ENCODE results near the gene VNN1. TPM values are rescaled to one million over a fixed set of nuclear protein-coding genes. Genes with fewer than 3 reads are reported as not detected.
A peak's percentile ranks its signal among the peaks of the same experiment; 100 is the strongest.

Gene VNN1
- total and polyA plus RNA-seq, 4 donors, result 0.08 to 0.50 (median 0.13) TPM

DNA sequence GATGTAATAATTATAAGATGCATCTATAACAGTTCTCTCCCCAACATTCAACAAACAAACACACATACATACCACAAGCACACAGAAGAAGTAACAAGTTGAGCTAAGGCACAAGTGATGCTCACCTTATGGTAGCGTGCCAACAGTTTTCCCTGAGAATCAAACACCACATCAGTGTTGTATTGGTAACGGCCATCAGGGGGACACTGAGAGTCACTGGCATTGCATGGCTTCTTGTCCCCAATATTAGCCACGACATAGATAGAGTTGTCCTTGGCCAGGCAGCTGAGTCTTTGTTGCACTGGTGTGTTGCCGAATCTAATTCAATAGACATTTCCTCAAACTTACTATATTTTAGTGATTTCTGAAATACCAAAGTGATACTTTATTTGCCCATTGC is 14.8 kb upstream of the VNN1 start:
- WGBS (ENCODE audit: insufficient coverage), result 54% methylated on average over 2 of the region's 4 CpGs
- Histone ChIP-seq H3K4me3 (ENCODE audit: low read depth, low read length) (no peak overlapping the region), H3K36me3 (ENCODE audit: control insufficient read depth, insufficient read depth, low read length) (no peaks in the 10 kb centered on the region), H3K9me3 (ENCODE audit: control insufficient read depth, insufficient read depth, low read length) (no peaks in the 10 kb centered on the region), H3K4me1 (ENCODE audit: control insufficient read depth, insufficient read depth, low read length) (no peaks in the 10 kb centered on the region), H3K27me3 (ENCODE audit: control insufficient read depth, insufficient read depth, low read length) (no peaks in the 10 kb centered on the region), H3K27ac (ENCODE audit: low read depth, low read length) (no peak overlapping the region)
- DNase-seq (ENCODE audit: low read depth in 4 of 6, low spot score in 6 of 6), result no peak

DNA sequence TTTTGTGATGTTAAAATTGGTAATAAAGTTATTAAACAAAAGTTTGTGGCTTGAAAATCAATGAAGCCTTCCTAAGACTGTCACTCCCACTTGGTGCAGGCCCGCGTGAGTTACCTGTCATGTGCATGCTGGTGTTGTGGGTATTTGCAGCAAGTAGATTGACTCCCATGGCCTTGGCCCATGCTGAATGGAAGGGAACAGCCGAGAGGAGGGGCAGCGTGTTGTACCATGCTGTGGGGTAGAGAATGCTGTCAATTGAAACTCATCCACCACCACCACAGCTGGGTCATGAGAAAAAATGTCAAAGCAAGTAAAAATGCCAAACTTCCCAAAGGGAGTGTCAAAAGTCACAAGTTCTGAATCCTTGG is 12.7 kb upstream of the VNN1 start:
- H3K9me3 ChIP-seq (ENCODE audit: control insufficient read depth, insufficient read depth, low read length), result no peaks in the 10 kb centered on the region
- no peaks in the 10 kb centered on the region for H3K4me1 ChIP-seq (ENCODE audit: control insufficient read depth, insufficient read depth, low read length)
- H3K36me3 ChIP-seq (ENCODE audit: control insufficient read depth, insufficient read depth, low read length), result no peaks in the 10 kb centered on the region
- no peak overlapping the region for H3K27ac ChIP-seq (ENCODE audit: low read depth, low read length)
- H3K27me3 ChIP-seq (ENCODE audit: control insufficient read depth, insufficient read depth, low read length), result no peaks in the 10 kb centered on the region
- WGBS (ENCODE audit: insufficient coverage), result no CpG with 5 or more reads among the region's 4 CpGs
- H3K4me3 ChIP-seq (ENCODE audit: low read depth, low read length), result no peak overlapping the region
- no peak for DNase-seq (ENCODE audit: low read depth in 4 of 6, low spot score in 6 of 6)

DNA sequence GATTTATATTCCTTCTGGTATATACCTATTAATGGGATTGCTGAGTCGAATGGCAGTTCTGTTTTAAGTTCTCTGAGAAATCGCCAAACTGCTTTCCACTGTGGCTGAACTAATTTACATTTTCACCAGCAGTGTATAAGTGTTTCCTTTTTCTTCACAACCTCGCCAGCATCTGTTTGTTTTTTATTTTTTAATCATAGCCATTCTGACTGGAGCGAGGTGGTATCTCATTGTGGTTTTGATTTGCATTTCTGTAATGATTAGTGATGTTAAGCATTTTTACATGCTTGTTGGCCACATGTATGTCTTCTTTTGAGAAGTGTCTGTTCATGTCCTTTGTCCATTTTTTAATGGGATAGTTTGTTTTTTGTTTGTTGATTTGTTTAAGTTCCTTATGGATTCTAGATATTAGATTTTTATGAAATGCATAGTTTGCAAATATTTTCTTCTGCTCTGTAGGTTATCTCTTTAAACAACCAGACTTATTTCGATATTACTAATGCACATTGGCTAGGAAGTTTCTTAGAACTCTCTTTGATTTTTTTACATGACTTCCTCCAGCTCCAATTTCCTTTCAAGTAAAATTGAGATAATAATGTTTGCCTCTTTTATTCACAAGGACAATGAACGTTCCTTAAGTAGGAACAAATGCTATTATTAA is 12.2 kb upstream of the VNN1 start:
- WGBS (ENCODE audit: insufficient coverage), result 83% methylated on average over 1 of the region's 6 CpGs
- H3K4me1 ChIP-seq (ENCODE audit: control insufficient read depth, insufficient read depth, low read length), result no peaks in the 10 kb centered on the region
- H3K27ac ChIP-seq (ENCODE audit: low read depth, low read length), result no peak overlapping the region
- no peak overlapping the region for H3K4me3 ChIP-seq (ENCODE audit: low read depth, low read length)
- no peaks in the 10 kb centered on the region for H3K9me3 ChIP-seq (ENCODE audit: control insufficient read depth, insufficient read depth, low read length)
- H3K36me3 ChIP-seq (ENCODE audit: control insufficient read depth, insufficient read depth, low read length), result no peaks in the 10 kb centered on the region
- H3K27me3 ChIP-seq (ENCODE audit: control insufficient read depth, insufficient read depth, low read length), result no peaks in the 10 kb centered on the region
- DNase-seq (ENCODE audit: low read depth in 4 of 6, low spot score in 6 of 6), result no peak

DNA sequence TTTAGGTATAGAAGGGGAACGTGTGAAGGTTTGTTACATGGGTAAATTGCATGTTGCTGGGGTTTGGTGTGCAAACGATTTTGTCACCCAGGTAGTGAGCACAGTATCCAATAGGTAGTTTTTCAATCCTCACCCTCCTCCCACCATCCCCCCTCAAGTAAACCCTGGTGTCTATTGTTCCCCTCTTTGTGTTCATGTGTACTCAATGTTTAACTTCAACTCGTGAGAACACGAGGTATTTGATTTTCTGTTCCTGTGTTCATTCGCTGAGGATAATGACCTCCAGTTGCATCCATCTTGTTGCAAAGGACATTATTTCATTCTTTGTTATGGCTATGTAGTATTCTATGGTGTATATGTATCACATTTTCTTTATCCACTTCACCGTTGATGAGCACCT is 11.6 kb upstream of the VNN1 start:
- no peaks in the 10 kb centered on the region for H3K9me3 ChIP-seq (ENCODE audit: control insufficient read depth, insufficient read depth, low read length)
- H3K27me3 ChIP-seq (ENCODE audit: control insufficient read depth, insufficient read depth, low read length), result no peaks in the 10 kb centered on the region
- H3K4me1 ChIP-seq (ENCODE audit: control insufficient read depth, insufficient read depth, low read length), result no peaks in the 10 kb centered on the region
- no peak for DNase-seq (ENCODE audit: low read depth in 4 of 6, low spot score in 6 of 6)
- no CpG with 5 or more reads among the region's 6 CpGs for WGBS (ENCODE audit: insufficient coverage)
- no peaks in the 10 kb centered on the region for H3K36me3 ChIP-seq (ENCODE audit: control insufficient read depth, insufficient read depth, low read length)
- H3K27ac ChIP-seq (ENCODE audit: low read depth, low read length), result no peak overlapping the region
- H3K4me3 ChIP-seq (ENCODE audit: low read depth, low read length), result no peak overlapping the region

DNA sequence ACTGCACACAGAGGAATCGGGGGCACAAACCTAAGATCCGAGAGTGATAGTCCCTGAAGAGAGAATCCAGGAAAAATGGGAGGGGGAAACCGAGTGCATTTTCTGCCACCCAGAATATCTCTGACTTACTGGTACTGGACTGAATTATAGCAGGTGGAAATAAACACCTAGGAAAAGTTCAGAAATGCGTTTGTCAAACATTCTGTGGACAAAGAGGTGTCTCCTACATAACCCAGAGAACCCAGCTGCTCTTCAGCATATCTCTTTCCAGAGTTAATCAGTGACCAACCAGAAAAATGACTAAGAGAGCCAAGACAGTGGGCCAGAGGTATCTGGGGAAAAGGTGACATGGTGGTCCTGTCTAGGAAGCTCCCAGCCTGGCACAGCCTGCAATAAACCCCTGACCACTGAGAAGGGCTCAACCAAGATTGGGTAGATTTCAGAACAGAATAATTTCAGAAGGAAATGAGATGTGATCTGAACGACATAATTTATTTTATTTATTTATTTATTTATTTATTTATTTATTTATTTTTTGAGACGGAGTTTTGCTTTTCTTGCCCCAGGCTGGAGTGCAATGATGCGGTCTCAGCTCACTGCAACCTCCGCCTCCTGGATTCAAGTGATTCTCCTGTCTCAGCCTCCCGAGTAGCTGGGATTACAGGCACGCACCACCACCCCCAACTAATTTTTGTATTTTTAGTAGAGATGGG is 6.0 kb upstream of the VNN1 start:
- Histone ChIP-seq H3K4me1 (ENCODE audit: control insufficient read depth, insufficient read depth, low read length) (no peaks in the 10 kb centered on the region), H3K9me3 (ENCODE audit: control insufficient read depth, insufficient read depth, low read length) (no peaks in the 10 kb centered on the region), H3K27ac (ENCODE audit: low read depth, low read length) (no peak overlapping the region), H3K4me3 (ENCODE audit: low read depth, low read length) (no peak overlapping the region), H3K36me3 (ENCODE audit: control insufficient read depth, insufficient read depth, low read length) (no peaks in the 10 kb centered on the region), H3K27me3 (ENCODE audit: control insufficient read depth, insufficient read depth, low read length) (no peaks in the 10 kb centered on the region)
- no peak for DNase-seq (ENCODE audit: low read depth in 4 of 6, low spot score in 6 of 6)
- WGBS (ENCODE audit: insufficient coverage), result 100% methylated on average over 1 of the region's 10 CpGs

DNA sequence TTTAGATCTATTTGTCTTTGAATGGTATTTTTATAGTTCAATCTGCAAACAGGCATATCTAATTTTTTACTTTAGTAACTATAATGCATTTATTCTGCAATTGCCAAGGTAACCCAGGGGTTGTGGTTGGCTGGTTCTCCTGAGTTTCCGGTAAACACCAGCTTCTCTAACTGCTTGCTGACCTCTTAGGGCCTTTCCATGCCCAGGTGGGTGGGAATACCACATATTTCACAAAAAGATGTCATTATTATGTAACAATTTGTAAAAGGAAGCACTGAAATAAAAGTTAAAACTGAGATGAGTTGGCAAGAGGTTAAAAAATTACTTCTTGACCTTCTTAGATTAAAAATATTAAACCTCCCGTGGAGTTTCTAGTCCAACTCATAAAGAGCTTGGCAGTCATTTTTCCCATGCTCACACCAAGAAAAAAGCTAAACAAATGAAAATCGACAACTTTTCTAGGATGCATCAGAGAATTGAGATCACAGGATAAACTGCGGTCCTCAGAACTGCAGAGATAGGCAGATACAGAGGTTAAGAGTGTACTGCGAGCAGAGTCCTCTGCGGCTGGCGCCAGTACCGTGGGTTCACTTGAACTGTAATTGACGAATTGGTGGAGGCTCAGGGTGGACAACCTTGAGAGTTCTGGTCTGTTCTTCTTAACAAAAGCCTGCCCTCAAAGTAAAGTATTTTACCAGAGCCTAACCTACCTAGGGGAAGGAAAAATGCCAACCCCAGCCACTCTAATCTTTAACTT is 2.2 kb upstream of the VNN1 start:
- Histone ChIP-seq H3K4me3 (ENCODE audit: low read depth, low read length) (no peak overlapping the region), H3K9me3 (ENCODE audit: control insufficient read depth, insufficient read depth, low read length) (no peaks in the 10 kb centered on the region), H3K27me3 (ENCODE audit: control insufficient read depth, insufficient read depth, low read length) (no peaks in the 10 kb centered on the region), H3K36me3 (ENCODE audit: control insufficient read depth, insufficient read depth, low read length) (no peaks in the 10 kb centered on the region), H3K27ac (ENCODE audit: low read depth, low read length) (no peak overlapping the region), H3K4me1 (ENCODE audit: control insufficient read depth, insufficient read depth, low read length) (no peaks in the 10 kb centered on the region)
- no peak for DNase-seq (ENCODE audit: low read depth in 4 of 6, low spot score in 6 of 6)
- WGBS (ENCODE audit: insufficient coverage), result 91% methylated on average over 4 of the region's 9 CpGs

DNA sequence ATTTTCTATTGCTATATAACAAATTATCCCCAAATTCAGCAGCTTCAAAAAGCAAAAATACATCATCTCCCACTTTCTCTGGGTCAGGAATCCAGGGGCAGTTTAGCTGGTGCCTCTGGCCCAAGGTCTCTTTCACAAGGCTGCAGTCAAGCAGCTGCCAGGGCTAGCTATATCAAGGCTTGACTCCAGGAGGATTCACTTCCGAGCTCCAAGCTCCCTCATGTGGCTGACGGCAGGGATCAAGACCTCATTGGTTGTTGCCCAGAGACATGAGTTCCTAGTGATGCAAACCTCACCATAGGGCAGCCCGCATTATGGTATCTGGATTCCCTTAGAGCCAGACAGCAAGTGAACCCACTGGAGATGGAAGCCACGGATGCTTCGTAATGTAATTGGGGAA is 1.3 kb upstream of the VNN1 start:
- 32% methylated on average over 3 of the region's 5 CpGs for WGBS (ENCODE audit: insufficient coverage)

DNA sequence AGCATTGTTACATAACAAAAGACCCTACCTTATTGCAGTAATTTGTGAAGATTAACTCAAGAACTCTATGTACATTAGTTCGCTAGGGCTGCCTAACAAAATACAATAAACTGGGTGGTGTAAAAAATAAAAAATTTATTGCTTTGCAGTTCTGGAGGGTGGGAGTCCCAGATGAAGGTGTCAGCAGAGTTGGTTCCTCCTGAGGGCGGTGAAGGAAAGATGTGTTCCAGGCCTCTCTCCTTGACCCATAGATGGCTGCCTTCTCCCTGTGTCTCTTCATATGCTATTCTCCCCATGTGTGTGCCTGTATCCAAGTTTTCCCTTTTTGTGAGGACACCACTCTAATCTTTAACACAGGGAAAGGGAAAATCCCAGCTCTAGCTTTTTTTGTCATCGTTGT is 305 bp upstream of the VNN1 start:
- no peaks in the 10 kb centered on the region for H3K4me1 ChIP-seq (ENCODE audit: control insufficient read depth, insufficient read depth, low read length)
- 100% methylated on average over 1 of the region's 3 CpGs for WGBS (ENCODE audit: insufficient coverage)
- no peak overlapping the region for H3K27ac ChIP-seq (ENCODE audit: low read depth, low read length)
- no peaks in the 10 kb centered on the region for H3K36me3 ChIP-seq (ENCODE audit: control insufficient read depth, insufficient read depth, low read length)
- no peaks in the 10 kb centered on the region for H3K9me3 ChIP-seq (ENCODE audit: control insufficient read depth, insufficient read depth, low read length)
- H3K27me3 ChIP-seq (ENCODE audit: control insufficient read depth, insufficient read depth, low read length), result no peaks in the 10 kb centered on the region
- no peak for DNase-seq (ENCODE audit: low read depth in 4 of 6, low spot score in 6 of 6)
- H3K4me3 ChIP-seq (ENCODE audit: low read depth, low read length), result no peak overlapping the region

More for the DNA sequence above, 1.3 kb upstream of the VNN1 start:
- Histone ChIP-seq H3K4me3 (ENCODE audit: low read depth, low read length) (no peak overlapping the region), H3K9me3 (ENCODE audit: control insufficient read depth, insufficient read depth, low read length) (no peaks in the 10 kb centered on the region), H3K4me1 (ENCODE audit: control insufficient read depth, insufficient read depth, low read length) (no peaks in the 10 kb centered on the region), H3K36me3 (ENCODE audit: control insufficient read depth, insufficient read depth, low read length) (no peaks in the 10 kb centered on the region), H3K27me3 (ENCODE audit: control insufficient read depth, insufficient read depth, low read length) (no peaks in the 10 kb centered on the region), H3K27ac (ENCODE audit: low read depth, low read length) (no peak overlapping the region)
- peak in 3 of 6 donors; percentile 3 to 40 (median 11) for DNase-seq (ENCODE audit: low read depth in 4 of 6, low spot score in 6 of 6)

DNA sequence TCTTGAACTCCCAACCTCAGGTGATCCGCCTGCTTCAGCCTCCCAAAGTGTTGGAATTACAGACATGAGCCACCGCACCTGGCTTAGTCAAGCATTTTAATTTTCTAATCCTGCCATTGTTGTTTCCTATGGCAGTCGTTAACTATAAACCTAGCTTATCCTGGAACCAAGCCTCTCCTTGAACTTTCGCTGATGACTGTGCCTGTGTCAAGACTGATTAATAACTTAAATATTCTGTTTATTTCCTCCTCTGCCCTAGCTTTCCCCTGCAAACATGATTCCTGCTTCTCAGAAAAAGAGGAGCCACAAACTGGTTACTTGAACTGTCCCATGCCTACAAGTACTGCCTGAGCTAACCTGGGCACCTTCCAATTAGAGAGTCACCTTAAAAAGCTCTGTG is 1.5 kb downstream of the VNN1 start:
- 72% methylated on average over 3 of the region's 4 CpGs for WGBS (ENCODE audit: insufficient coverage)
- Histone ChIP-seq H3K4me1 (ENCODE audit: control insufficient read depth, insufficient read depth, low read length) (no peaks in the 10 kb centered on the region), H3K4me3 (ENCODE audit: low read depth, low read length) (no peak overlapping the region), H3K27me3 (ENCODE audit: control insufficient read depth, insufficient read depth, low read length) (no peaks in the 10 kb centered on the region), H3K9me3 (ENCODE audit: control insufficient read depth, insufficient read depth, low read length) (no peaks in the 10 kb centered on the region), H3K27ac (ENCODE audit: low read depth, low read length) (no peak overlapping the region), H3K36me3 (ENCODE audit: control insufficient read depth, insufficient read depth, low read length) (no peaks in the 10 kb centered on the region)
- DNase-seq (ENCODE audit: low read depth in 4 of 6, low spot score in 6 of 6), result no peak

Data from spinal cord (tissue), 10 donors.